Endothelial cell of hepatic sinusoid (primary cell): Measurements from ENCODE around the gene AGAP1.

Experiments
- in situ Hi-C: cut with HindIII; loops from 2 replicates; pipeline ENCODE4 v1.10.0; 2017; ENCODE audit warnings: low sequenced_read_pairs

The AGAP1 gene

GRCh38 chr2:235698028-235698427 is 204.2 kb downstream of the AGAP1 start:
- in situ Hi-C loops, result no loop called here

- in situ Hi-C loops, result no loop called here
Measured at GRCh38 chr2:235698491-235698890, 204.6 kb downstream of the AGAP1 start.

- in situ Hi-C loops, result no loop called here
Measured at GRCh38 chr2:235699576-235699975, 205.7 kb downstream of the AGAP1 start.

GRCh38 chr2:235701206-235701981 is 207.6 kb downstream of the AGAP1 start:
- in situ Hi-C loops, result no loop called here

- in situ Hi-C loops, result no loop called here
Measured at GRCh38 chr2:235702186-235702585, 208.3 kb downstream of the AGAP1 start.

GRCh38 chr2:235703711-235704295 is 210.0 kb downstream of the AGAP1 start:
- in situ Hi-C loops, result no loop called here

GRCh38 chr2:235705296-235705695 is 211.5 kb downstream of the AGAP1 start:
- in situ Hi-C loops, result no loop called here

GRCh38 chr2:235706506-235706905 is 212.7 kb downstream of the AGAP1 start:
- in situ Hi-C loops, result no loop called here

GRCh38 chr2:235707411-235708096 is 213.7 kb downstream of the AGAP1 start:
- in situ Hi-C loops, result no loop called here

- in situ Hi-C loops, result no loop called here
Measured at GRCh38 chr2:235709124-235709813, 215.4 kb downstream of the AGAP1 start.

- in situ Hi-C loops, result no loop called here
Measured at GRCh38 chr2:235709969-235710879, 216.4 kb downstream of the AGAP1 start.

- in situ Hi-C loops, result no loop called here
Measured at GRCh38 chr2:235710933-235711332, 217.1 kb downstream of the AGAP1 start.

GRCh38 chr2:235711527-235711926 is 217.7 kb downstream of the AGAP1 start:
- in situ Hi-C loops, result no loop called here

- in situ Hi-C loops, result no loop called here
Measured at GRCh38 chr2:235712176-235712575, 218.3 kb downstream of the AGAP1 start.

- in situ Hi-C loops, result no loop called here
Measured at GRCh38 chr2:235713189-235713588, 219.3 kb downstream of the AGAP1 start.

- in situ Hi-C loops, result no loop called here
Measured at GRCh38 chr2:235715601-235716000, 221.8 kb downstream of the AGAP1 start.

- in situ Hi-C loops, result no loop called here
Measured at GRCh38 chr2:235716875-235717496, 223.1 kb downstream of the AGAP1 start.

GRCh38 chr2:235719146-235719942 is 225.5 kb downstream of the AGAP1 start:
- in situ Hi-C loops, result no loop called here

GRCh38 chr2:235721625-235722024 is 227.8 kb downstream of the AGAP1 start:
- in situ Hi-C loops, result loop anchor here (5.0 kb wide), 1 partner anchor 104 kb away; no protein-coding TSS in a partner anchor
